K562 (cell line): Measurements from ENCODE around the gene LHB. TPM values are rescaled to one million over a fixed set of nuclear protein-coding genes. Genes with fewer than 3 reads are reported as not detected.

ENCODE experiments used
- ARHGAP35 ChIP-seq: fragments of 450-650 bp; IDR thresholded peaks from 2 replicates; pipeline ENCODE4 v1.6.1; 2018; ENCODE audit not compliant: partially characterized antibody
- DPF2 ChIP-seq: fragments of 450-650 bp; IDR thresholded peaks from 2 replicates; pipeline ENCODE4 v1.6.1; 2016
- FOXA3 ChIP-seq, 2 experiments: fragments of 450-650 bp in 1 of 2; sonication (generic) in 1 of 2; formaldehyde crosslinking; IDR thresholded peaks in 1 of 2; conservative IDR thresholded peaks in 1 of 2; 2 replicates each; pipeline versions ENCODE4 v1.4.0 to v1.8.0; 2020 to 2022; ENCODE audit warnings: mild to moderate bottlenecking in 2 of 2, missing genetic modification reagents in 1 of 2
- FOXK1 ChIP-seq: sonication (generic); formaldehyde crosslinking; IDR thresholded peaks from 2 replicates; pipeline ENCODE4 v1.8.0; 2022; ENCODE audit warnings: missing genetic modification reagents, mild to moderate bottlenecking, borderline replicate concordance
- FOXM1 ChIP-seq, 2 experiments: fragments of 450-650 bp in 1 of 2; sonication (generic) in 1 of 2; formaldehyde crosslinking in 1 of 2; IDR thresholded peaks; 2 replicates each; pipeline versions ENCODE4 v1.6.1 to v1.9.0; 2017 to 2022; ENCODE audit warnings: low read depth in 2 of 2, mild to moderate bottlenecking in 2 of 2, missing genetic modification reagents in 1 of 2, moderate library complexity in 1 of 2
- NUFIP1 ChIP-seq: fragments of 450-650 bp; IDR thresholded peaks from 2 replicates; pipeline ENCODE4 v1.6.1; 2018; ENCODE audit not compliant: partially characterized antibody
- PRPF4 ChIP-seq: fragments of 200-400 bp; formaldehyde crosslinking; IDR thresholded peaks from one replicate; pipeline ENCODE4 v1.6.1; 2017; ENCODE audit warnings: low read length, low read depth, mild to moderate bottlenecking; ENCODE audit not compliant: insufficient read depth, poor library complexity, severe bottlenecking
- RBBP5 ChIP-seq: fragments of 200-600 bp; sonication (generic); IDR thresholded peaks from 2 replicates; pipeline ENCODE4 v1.6.1; 2012; ENCODE audit warnings: borderline replicate concordance, mild to moderate bottlenecking, low read length, control low read depth, inconsistent platforms; ENCODE audit not compliant: insufficient read depth, poor library complexity, severe bottlenecking
- SIN3B ChIP-seq: fragments of 450-650 bp; IDR thresholded peaks from 2 replicates; pipeline ENCODE4 v1.6.1; 2017; ENCODE audit warnings: low read depth, mild to moderate bottlenecking, moderate library complexity
- SMAD1 ChIP-seq: fragments of 150-350 bp; IDR thresholded peaks from 2 replicates; pipeline ENCODE4 v1.6.1; 2014; ENCODE audit warnings: low read length, low read depth; ENCODE audit not compliant: partially characterized antibody
- polyA plus RNA-seq, 8 experiments: library from polyadenylated mRNA; depleted of rRNA in 4 of 8; stranded (reverse) in 5 of 8; unstranded in 3 of 8; fragments of >200 nt; fragmentation: Nextera tagmentation in 2 of 8; fragmentation: Illumina TruSeq in 1 of 8; extraction: Ambion mirVana in 2 of 8; extraction: Trizol in 1 of 8; gene quantifications; 2 replicates each; pipeline versions ENCODE4 v1.2.1 to v1.2.3, GENCODE V29; 2011 to 2014; ENCODE audit warnings: inconsistent platforms in 1 of 8, missing spikeins in 1 of 8
- total RNA-seq, 7 experiments: library from RNA; depleted of rRNA in 6 of 7; stranded (reverse); fragments of >200 nt in 6 of 7; fragmentation: Illumina TruSeq in 2 of 7; extraction: Trizol in 2 of 7; gene quantifications; 2 replicates each; pipeline versions ENCODE4 v1.2.1 to v1.2.3, GENCODE V29; 2011 to 2021; ENCODE audit warnings: low replicate concordance in 1 of 7
- TF ChIP-seq, protein P1 (sequence below): fragments of 450-650 bp; IDR thresholded peaks from 2 replicates; pipeline ENCODE4 v1.6.1; 2016
- TF ChIP-seq, protein P2 (sequence below): fragments of 200-800 bp; sonication (Bioruptor generic); IDR thresholded peaks from 2 replicates; pipeline ENCODE4 v1.6.1; 2017; ENCODE audit warnings: missing genetic modification characterization, missing compliant biosample characterization
- TF ChIP-seq, protein P3 (sequence below): fragments of 200-800 bp; sonication (Bioruptor generic); IDR thresholded peaks from 2 replicates; pipeline ENCODE4 v1.6.1; 2017; ENCODE audit warnings: missing genetic modification characterization, missing compliant biosample characterization
- TF ChIP-seq, protein P4 (sequence below): fragments of 450-650 bp; formaldehyde crosslinking; IDR thresholded peaks from 2 replicates; pipeline ENCODE4 v1.4.0; 2020; ENCODE audit warnings: mild to moderate bottlenecking, mixed read lengths
- TF ChIP-seq, protein P5 (sequence below), 3 experiments: fragments of 200-800 bp in 1 of 3; fragments of 250-450 bp in 1 of 3; fragments of 450-650 bp in 1 of 3; sonication (Bioruptor Pico) in 1 of 3; sonication (Bioruptor generic) in 1 of 3; formaldehyde crosslinking in 1 of 3; IDR thresholded peaks; 2 replicates each; pipeline versions ENCODE4 v1.6.1 to v1.8.0; 2016 to 2022; ENCODE audit warnings: mild to moderate bottlenecking in 2 of 3, missing genetic modification characterization in 2 of 3, missing compliant biosample characterization in 1 of 3, moderate library complexity in 1 of 3

LHB gene
- total and polyA plus RNA-seq, 9 of the 15 experiments (the other 6 are each of a cell fraction or from before 2014, with no cell fraction given): 0.54 TPM; not detected in 8

DNA sequence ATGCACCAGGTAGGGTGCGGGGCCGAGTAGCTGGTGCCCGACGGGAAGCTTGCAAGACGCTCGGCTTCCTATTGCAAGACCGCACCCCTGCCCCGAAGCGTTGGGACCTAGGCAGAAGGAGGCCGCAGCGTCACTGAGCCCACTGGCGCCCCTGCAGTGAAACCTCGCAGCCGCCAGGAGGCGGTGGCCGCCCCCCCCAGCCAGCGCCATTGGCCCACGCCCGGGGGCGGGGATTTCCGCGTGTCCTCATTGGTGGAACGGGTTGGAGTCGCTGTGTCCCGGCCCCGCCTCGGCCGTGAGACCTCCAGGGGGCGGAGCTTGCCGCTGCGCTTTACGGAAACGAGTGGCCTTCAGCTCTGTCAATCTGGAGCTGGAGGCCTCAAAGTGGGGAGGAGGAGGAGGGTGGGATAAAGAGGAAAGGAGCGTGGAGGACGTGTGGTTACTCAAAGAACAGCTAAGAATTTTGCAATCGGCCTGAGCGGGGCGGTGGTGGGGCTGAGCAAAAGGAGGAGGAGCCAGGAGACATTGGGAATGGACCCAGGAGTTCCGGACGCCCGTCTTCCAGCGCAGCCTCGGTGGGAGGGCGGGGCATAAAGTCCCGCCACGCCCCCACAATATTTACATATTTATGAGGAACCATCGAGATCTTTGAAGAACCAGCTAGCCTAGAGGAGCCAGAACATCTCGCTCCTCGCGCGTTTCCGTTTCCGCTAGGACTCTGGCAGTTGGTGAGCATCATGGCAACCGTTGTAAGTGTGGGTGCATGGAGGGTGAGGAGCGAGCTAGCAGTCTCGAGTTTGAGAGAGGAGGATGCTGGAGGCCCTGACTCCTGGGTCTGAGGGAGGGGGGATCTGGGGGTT lies 23.5 kb downstream of the LHB start, which contains the start of the genes GYS1 and RUVBL2 (continued):
- TF ChIP-seq, protein P1, sequence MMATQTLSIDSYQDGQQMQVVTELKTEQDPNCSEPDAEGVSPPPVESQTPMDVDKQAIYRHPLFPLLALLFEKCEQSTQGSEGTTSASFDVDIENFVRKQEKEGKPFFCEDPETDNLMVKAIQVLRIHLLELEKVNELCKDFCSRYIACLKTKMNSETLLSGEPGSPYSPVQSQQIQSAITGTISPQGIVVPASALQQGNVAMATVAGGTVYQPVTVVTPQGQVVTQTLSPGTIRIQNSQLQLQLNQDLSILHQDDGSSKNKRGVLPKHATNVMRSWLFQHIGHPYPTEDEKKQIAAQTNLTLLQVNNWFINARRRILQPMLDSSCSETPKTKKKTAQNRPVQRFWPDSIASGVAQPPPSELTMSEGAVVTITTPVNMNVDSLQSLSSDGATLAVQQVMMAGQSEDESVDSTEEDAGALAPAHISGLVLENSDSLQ: peak; percentile 99
- TF ChIP-seq, protein P2, sequence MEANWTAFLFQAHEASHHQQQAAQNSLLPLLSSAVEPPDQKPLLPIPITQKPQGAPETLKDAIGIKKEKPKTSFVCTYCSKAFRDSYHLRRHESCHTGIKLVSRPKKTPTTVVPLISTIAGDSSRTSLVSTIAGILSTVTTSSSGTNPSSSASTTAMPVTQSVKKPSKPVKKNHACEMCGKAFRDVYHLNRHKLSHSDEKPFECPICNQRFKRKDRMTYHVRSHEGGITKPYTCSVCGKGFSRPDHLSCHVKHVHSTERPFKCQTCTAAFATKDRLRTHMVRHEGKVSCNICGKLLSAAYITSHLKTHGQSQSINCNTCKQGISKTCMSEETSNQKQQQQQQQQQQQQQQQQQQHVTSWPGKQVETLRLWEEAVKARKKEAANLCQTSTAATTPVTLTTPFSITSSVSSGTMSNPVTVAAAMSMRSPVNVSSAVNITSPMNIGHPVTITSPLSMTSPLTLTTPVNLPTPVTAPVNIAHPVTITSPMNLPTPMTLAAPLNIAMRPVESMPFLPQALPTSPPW (CRISPR knock-in tag): peak; percentile 95
- peak; percentile 53 for TF ChIP-seq RBBP5
- TF ChIP-seq FOXA3 (CRISPR knock-in tag; conservative IDR thresholded peaks at IDR 0.05 in 1 of 2, IDR thresholded peaks at IDR 0.05 in 1 of 2): peak in 1 of 2 experiments; percentile 50; a peak in 1 of 4 replicates
- no peak for TF ChIP-seq SMAD1
- TF ChIP-seq, protein P3, sequence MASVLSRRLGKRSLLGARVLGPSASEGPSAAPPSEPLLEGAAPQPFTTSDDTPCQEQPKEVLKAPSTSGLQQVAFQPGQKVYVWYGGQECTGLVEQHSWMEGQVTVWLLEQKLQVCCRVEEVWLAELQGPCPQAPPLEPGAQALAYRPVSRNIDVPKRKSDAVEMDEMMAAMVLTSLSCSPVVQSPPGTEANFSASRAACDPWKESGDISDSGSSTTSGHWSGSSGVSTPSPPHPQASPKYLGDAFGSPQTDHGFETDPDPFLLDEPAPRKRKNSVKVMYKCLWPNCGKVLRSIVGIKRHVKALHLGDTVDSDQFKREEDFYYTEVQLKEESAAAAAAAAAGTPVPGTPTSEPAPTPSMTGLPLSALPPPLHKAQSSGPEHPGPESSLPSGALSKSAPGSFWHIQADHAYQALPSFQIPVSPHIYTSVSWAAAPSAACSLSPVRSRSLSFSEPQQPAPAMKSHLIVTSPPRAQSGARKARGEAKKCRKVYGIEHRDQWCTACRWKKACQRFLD (CRISPR knock-in tag): no peak
- TF ChIP-seq, protein P4, sequence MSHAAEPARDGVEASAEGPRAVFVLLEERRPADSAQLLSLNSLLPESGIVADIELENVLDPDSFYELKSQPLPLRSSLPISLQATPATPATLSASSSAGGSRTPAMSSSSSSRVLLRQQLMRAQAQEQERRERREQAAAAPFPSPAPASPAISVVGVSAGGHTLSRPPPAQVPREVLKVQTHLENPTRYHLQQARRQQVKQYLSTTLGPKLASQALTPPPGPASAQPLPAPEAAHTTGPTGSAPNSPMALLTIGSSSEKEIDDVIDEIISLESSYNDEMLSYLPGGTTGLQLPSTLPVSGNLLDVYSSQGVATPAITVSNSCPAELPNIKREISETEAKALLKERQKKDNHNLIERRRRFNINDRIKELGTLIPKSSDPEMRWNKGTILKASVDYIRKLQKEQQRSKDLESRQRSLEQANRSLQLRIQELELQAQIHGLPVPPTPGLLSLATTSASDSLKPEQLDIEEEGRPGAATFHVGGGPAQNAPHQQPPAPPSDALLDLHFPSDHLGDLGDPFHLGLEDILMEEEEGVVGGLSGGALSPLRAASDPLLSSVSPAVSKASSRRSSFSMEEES (CRISPR knock-in tag): no peak
- no peak for TF ChIP-seq PRPF4
- TF ChIP-seq FOXM1 (IDR thresholded peaks at IDR 0.05; ENCODE audit: low read depth): no peak
- 0 out of 2 replicates have a peak, but pooled peaks have one; percentile 41 for TF ChIP-seq FOXM1 (CRISPR knock-in tag; IDR thresholded peaks at IDR 0.05; ENCODE audit: low read depth)
- 0 out of 2 replicates have a peak, but pooled peaks have one; percentile 21 for TF ChIP-seq DPF2
- TF ChIP-seq NUFIP1: no peak
- peak; percentile 90 for TF ChIP-seq SIN3B
- no peak for TF ChIP-seq ARHGAP35
- TF ChIP-seq, protein P5, sequence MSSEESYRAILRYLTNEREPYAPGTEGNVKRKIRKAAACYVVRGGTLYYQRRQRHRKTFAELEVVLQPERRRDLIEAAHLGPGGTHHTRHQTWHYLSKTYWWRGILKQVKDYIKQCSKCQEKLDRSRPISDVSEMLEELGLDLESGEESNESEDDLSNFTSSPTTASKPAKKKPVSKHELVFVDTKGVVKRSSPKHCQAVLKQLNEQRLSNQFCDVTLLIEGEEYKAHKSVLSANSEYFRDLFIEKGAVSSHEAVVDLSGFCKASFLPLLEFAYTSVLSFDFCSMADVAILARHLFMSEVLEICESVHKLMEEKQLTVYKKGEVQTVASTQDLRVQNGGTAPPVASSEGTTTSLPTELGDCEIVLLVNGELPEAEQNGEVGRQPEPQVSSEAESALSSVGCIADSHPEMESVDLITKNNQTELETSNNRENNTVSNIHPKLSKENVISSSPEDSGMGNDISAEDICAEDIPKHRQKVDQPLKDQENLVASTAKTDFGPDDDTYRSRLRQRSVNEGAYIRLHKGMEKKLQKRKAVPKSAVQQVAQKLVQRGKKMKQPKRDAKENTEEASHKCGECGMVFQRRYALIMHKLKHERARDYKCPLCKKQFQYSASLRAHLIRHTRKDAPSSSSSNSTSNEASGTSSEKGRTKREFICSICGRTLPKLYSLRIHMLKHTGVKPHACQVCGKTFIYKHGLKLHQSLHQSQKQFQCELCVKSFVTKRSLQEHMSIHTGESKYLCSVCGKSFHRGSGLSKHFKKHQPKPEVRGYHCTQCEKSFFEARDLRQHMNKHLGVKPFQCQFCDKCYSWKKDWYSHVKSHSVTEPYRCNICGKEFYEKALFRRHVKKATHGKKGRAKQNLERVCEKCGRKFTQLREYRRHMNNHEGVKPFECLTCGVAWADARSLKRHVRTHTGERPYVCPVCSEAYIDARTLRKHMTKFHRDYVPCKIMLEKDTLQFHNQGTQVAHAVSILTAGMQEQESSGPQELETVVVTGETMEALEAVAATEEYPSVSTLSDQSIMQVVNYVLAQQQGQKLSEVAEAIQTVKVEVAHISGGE (CRISPR knock-in tag; IDR thresholded peaks at IDR 0.05): 0 out of 6 replicates have a peak, but pooled peaks of 1 of the 3 experiments have one; percentile 24
- TF ChIP-seq FOXK1: peak; percentile 87; the same call in 1 of the 2 replicates
